NCI-H524 treated with DMSO at 0.1 percent for 48 hours (cell line): Measurements from ENCODE around the gene STK11.

Source experiments
- DNase-seq: peaks from one replicate; lab custom pipeline; 2025; lab: John Stamatoyannopoulos, UW

Gene STK11

GRCh38 chr19:1211494-1212234, 6.1 kb downstream of the STK11 start:
- DNase-seq, result no peak

GRCh38 chr19:1213391-1214286, 8.1 kb downstream of the STK11 start:
- no peak for DNase-seq

- DNase-seq, result no peak
Observed at GRCh38 chr19:1214299-1214861, 8.8 kb downstream of the STK11 start.

GRCh38 chr19:1214862-1215731, 9.5 kb downstream of the STK11 start:
- DNase-seq, result no peak

- no peak for DNase-seq
Observed at GRCh38 chr19:1216756-1217155, 11.2 kb downstream of the STK11 start.

- DNase-seq, result no peak
Observed at GRCh38 chr19:1217366-1217765, 11.8 kb downstream of the STK11 start.

- no peak for DNase-seq
Observed at GRCh38 chr19:1218751-1219567, 13.4 kb downstream of the STK11 start.

- no peak for DNase-seq
Observed at GRCh38 chr19:1219786-1220476, 14.4 kb downstream of the STK11 start.

- DNase-seq, result peak; percentile 39
Observed at GRCh38 chr19:1220477-1220930, 14.9 kb downstream of the STK11 start.

GRCh38 chr19:1220976-1221903, 15.7 kb downstream of the STK11 start:
- no peak for DNase-seq

GRCh38 chr19:1221904-1222255, 16.3 kb downstream of the STK11 start:
- DNase-seq, result no peak

GRCh38 chr19:1222394-1222793, 16.8 kb downstream of the STK11 start:
- DNase-seq, result no peak

GRCh38 chr19:1223018-1223855, 17.7 kb downstream of the STK11 start:
- no peak for DNase-seq

GRCh38 chr19:1224047-1224825, 18.7 kb downstream of the STK11 start:
- DNase-seq, result no peak

- DNase-seq, result no peak
Observed at GRCh38 chr19:1224847-1225246, 19.3 kb downstream of the STK11 start.

GRCh38 chr19:1225440-1226226, 20.1 kb downstream of the STK11 start:
- DNase-seq, result no peak

- DNase-seq, result no peak
Observed at GRCh38 chr19:1226227-1226518, 20.6 kb downstream of the STK11 start.
